ENCODE measurements around the gene ZNF718.
"Not testable (repeated sequence)": the region's sequence is repeated elsewhere in the genome, so short reads cannot be mapped to it uniquely, and the experiment has no call there.

ZNF718 gene

GRCh38 chr4:124275-125081 is at the start of gene ZNF718:
ZNF718 (plus strand) TSS chr4:124501; CDS start chr4:124671, 170 bp downstream.
- peak; percentile 99 for DNase-seq (ENCODE audit: low spot score)

GRCh38 chr4:85951-86350 is 38.4 kb upstream of the ZNF718 start:
- no peak for DNase-seq (ENCODE audit: low spot score)

- DNase-seq (ENCODE audit: low spot score) = not testable (repeated sequence)
Measured at GRCh38 chr4:86559-87324, 37.6 kb upstream of the ZNF718 start.

- DNase-seq (ENCODE audit: low spot score) = no peak
Measured at GRCh38 chr4:98386-98785, 25.9 kb upstream of the ZNF718 start.

- DNase-seq (ENCODE audit: low spot score) = peak; percentile 5
Measured at GRCh38 chr4:99863-100262, 24.4 kb upstream of the ZNF718 start.

GRCh38 chr4:107083-107443 is 17.2 kb upstream of the ZNF718 start:
- no peak for DNase-seq (ENCODE audit: low spot score)

- no peak for DNase-seq (ENCODE audit: low spot score)
Measured at GRCh38 chr4:107444-108429, 16.6 kb upstream of the ZNF718 start.

- DNase-seq (ENCODE audit: low spot score) = no peak
Measured at GRCh38 chr4:112771-113170, 11.5 kb upstream of the ZNF718 start.

- DNase-seq (ENCODE audit: low spot score) = no peak
Measured at GRCh38 chr4:113732-114131, 10.6 kb upstream of the ZNF718 start.

- DNase-seq (ENCODE audit: low spot score) = no peak
Measured at GRCh38 chr4:114149-114548, 10.2 kb upstream of the ZNF718 start.

- DNase-seq (ENCODE audit: low spot score) = no peak
Measured at GRCh38 chr4:116499-116898, 7.8 kb upstream of the ZNF718 start.

- no peak for DNase-seq (ENCODE audit: low spot score)
Measured at GRCh38 chr4:120616-121015, 3.7 kb upstream of the ZNF718 start.

- no peak for DNase-seq (ENCODE audit: low spot score)
Measured at GRCh38 chr4:121408-122084, 2.8 kb upstream of the ZNF718 start.

- not testable (repeated sequence) for DNase-seq (ENCODE audit: low spot score)
Measured at GRCh38 chr4:123922-124274, 403 bp upstream of the ZNF718 start.

- peak; percentile 45 for DNase-seq (ENCODE audit: low spot score)
Measured at GRCh38 chr4:125091-125771, 930 bp downstream of the ZNF718 start.

GRCh38 chr4:125833-126232 is 1.5 kb downstream of the ZNF718 start:
- peak; percentile 11 for DNase-seq (ENCODE audit: low spot score)

- no peak for DNase-seq (ENCODE audit: low spot score)
Measured at GRCh38 chr4:132483-132882, 8.2 kb downstream of the ZNF718 start.

GRCh38 chr4:138935-139334 is 14.6 kb downstream of the ZNF718 start:
- no peak for DNase-seq (ENCODE audit: low spot score)

GRCh38 chr4:139691-140090 is 15.4 kb downstream of the ZNF718 start:
- DNase-seq (ENCODE audit: low spot score) = no peak

- DNase-seq (ENCODE audit: low spot score) = no peak
Measured at GRCh38 chr4:146621-147020, 22.3 kb downstream of the ZNF718 start.

GRCh38 chr4:147233-147632 is 22.9 kb downstream of the ZNF718 start:
- no peak for DNase-seq (ENCODE audit: low spot score)
